H1 (cell line): ENCODE results near the gene TRIM59. TPM values are rescaled to one million over a fixed set of nuclear protein-coding genes. Genes with fewer than 3 reads are reported as not detected.

Experiments used
- CTCF ChIA-PET: fragments of 300-600 bp; sonication (Branson Sonifier 250); formaldehyde crosslinking; loops from one replicate; lab custom pipeline; 2021; ENCODE audit not compliant: partially characterized antibody; lab: Charles Lee
- POLR2A ChIA-PET: fragments of 300-600 bp; sonication (Branson Sonifier 250); formaldehyde crosslinking; loops from one replicate; lab custom pipeline; 2021; ENCODE audit warnings: inconsistent platforms; ENCODE audit not compliant: partially characterized antibody; lab: Charles Lee
- DNase-seq, 2 experiments: peaks; one replicate each; pipeline versions ENCODE4 v3.0.0 to v3.0.0-alpha.2; 2010 to 2022; ENCODE audit warnings: low spot score in 2 of 2, low read depth in 1 of 2, mixed read lengths in 1 of 2
- FAIRE-seq: peaks from 2 replicates; lab custom pipeline; 2011; peaks lifted over from hg19 to GRCh38; lab: Jason Lieb, UNC
- H2AFZ ChIP-seq: 2 replicates; pipeline ENCODE4 v1.8.1; 2012; ENCODE audit warnings: low read length, inconsistent platforms
- H2AK5ac ChIP-seq: 2 replicates; pipeline ENCODE4 v1.6.1; 2013; ENCODE audit warnings: low read depth, low read length
- H2BK120ac ChIP-seq: replicated peaks from 2 replicates; pipeline ENCODE3; 2013; ENCODE audit warnings: low read depth, low read length, inconsistent platforms
- H2BK12ac ChIP-seq: 2 replicates; pipeline ENCODE4 v1.6.1; 2013; ENCODE audit warnings: low read depth, low read length
- H2BK15ac ChIP-seq: 2 replicates; pipeline ENCODE4 v1.6.1; 2013; ENCODE audit warnings: low read length
- H2BK20ac ChIP-seq: 2 replicates; pipeline ENCODE4 v1.6.1; 2013; ENCODE audit warnings: low read length
- H2BK5ac ChIP-seq: 2 replicates; pipeline ENCODE4 v1.6.1; 2013; ENCODE audit warnings: low read depth, low read length
- H3K14ac ChIP-seq: 2 replicates; pipeline ENCODE4 v1.6.1; 2013; ENCODE audit warnings: inconsistent platforms; ENCODE audit not compliant: insufficient read length
- H3K18ac ChIP-seq: 2 replicates; pipeline ENCODE4 v1.6.1; 2013; ENCODE audit warnings: low read length; ENCODE audit errors: extremely low read depth
- H3K23ac ChIP-seq: 2 replicates; pipeline ENCODE4 v1.6.1; 2013; ENCODE audit warnings: inconsistent platforms; ENCODE audit not compliant: insufficient read length
- H3K23me2 ChIP-seq: 2 replicates; pipeline ENCODE4 v1.6.1; 2013; ENCODE audit warnings: low read depth, low read length
- H3K27ac ChIP-seq: 2 replicates; pipeline ENCODE4 v1.6.1; 2011; ENCODE audit warnings: low read depth, low read length, inconsistent platforms
- H3K27me3 ChIP-seq, 4 experiments: replicated peaks in 1 of 4; 1 replicate in 1 of 4; 2 replicates in 3 of 4; pipeline versions ENCODE4 v1.6.1 to v1.8.1; 2011 to 2013; ENCODE audit warnings: low read length in 3 of 4, mild to moderate bottlenecking in 3 of 4, inconsistent platforms in 2 of 4, mixed read lengths in 2 of 4, moderate library complexity in 1 of 4; ENCODE audit not compliant: control insufficient read depth in 3 of 4, insufficient read depth in 3 of 4; ENCODE audit errors: extremely low read depth in 1 of 4
- H3K36me3 ChIP-seq, 4 experiments: 2 replicates each; pipeline versions ENCODE4 v1.6.1 to v1.8.1; 2011 to 2013; ENCODE audit warnings: mild to moderate bottlenecking in 4 of 4, low read length in 3 of 4, moderate library complexity in 2 of 4, control low read depth in 1 of 4, inconsistent platforms in 1 of 4; ENCODE audit not compliant: insufficient read depth in 4 of 4, control insufficient read depth in 2 of 4
- H3K4ac ChIP-seq: replicated peaks from 2 replicates; pipeline ENCODE3; 2013; ENCODE audit warnings: low read length, low read depth, mixed read lengths, inconsistent platforms; ENCODE audit not compliant: insufficient read length
- H3K4me1 ChIP-seq, 4 experiments: replicated peaks in 1 of 4; 1 replicate in 1 of 4; 2 replicates in 3 of 4; pipeline versions ENCODE4 v1.6.1 to v1.8.1; 2011 to 2013; ENCODE audit warnings: low read length in 3 of 4, inconsistent platforms in 2 of 4, mixed read lengths in 1 of 4; ENCODE audit not compliant: insufficient read depth in 4 of 4, control insufficient read depth in 3 of 4
- H3K4me2 ChIP-seq, 2 experiments: 2 replicates each; pipeline versions ENCODE4 v1.6.1 to v1.8.1; 2011 to 2013; ENCODE audit warnings: low read depth in 2 of 2, low read length in 2 of 2, control low read depth in 1 of 2, inconsistent platforms in 1 of 2, mild to moderate bottlenecking in 1 of 2; ENCODE audit not compliant: insufficient read depth in 1 of 2
- H3K4me3 ChIP-seq, 4 experiments: fragments of 200-600, 300-600 bp in 1 of 4; sonication (generic), shearing (Covaris generic), sonication (Bioruptor Twin) in 1 of 4; 2 replicates each; pipeline versions ENCODE4 v1.5.1 to v1.8.1; 2011 to 2016; ENCODE audit warnings: low read length in 4 of 4, low read depth in 3 of 4, control low read depth in 2 of 4, inconsistent platforms in 2 of 4, mild to moderate bottlenecking in 2 of 4, mixed read lengths in 1 of 4, moderate library complexity in 1 of 4; ENCODE audit not compliant: insufficient read depth in 2 of 4; ENCODE audit errors: extremely low read depth in 1 of 4
- H3K56ac ChIP-seq: replicated peaks from 2 replicates; pipeline ENCODE3; 2013; ENCODE audit warnings: low read depth, mild to moderate bottlenecking, mixed read lengths, low read length, inconsistent platforms; ENCODE audit not compliant: insufficient read length
- H3K79me1 ChIP-seq: 2 replicates; pipeline ENCODE4 v1.6.1; 2013; ENCODE audit warnings: low read depth, low read length, control low read depth
- H3K79me2 ChIP-seq, 2 experiments: 2 replicates each; pipeline versions ENCODE4 v1.6.1 to v1.8.1; 2012 to 2013; ENCODE audit warnings: low read length in 2 of 2, mild to moderate bottlenecking in 2 of 2, inconsistent platforms in 1 of 2; ENCODE audit not compliant: insufficient read depth in 2 of 2, control insufficient read depth in 1 of 2
- H3K9ac ChIP-seq, 4 experiments: replicated peaks in 1 of 4; 1 replicate in 1 of 4; 2 replicates in 3 of 4; pipeline versions ENCODE4 v1.6.1 to v1.8.1; 2011 to 2013; ENCODE audit warnings: low read depth in 3 of 4, low read length in 3 of 4, control low read depth in 2 of 4, mild to moderate bottlenecking in 2 of 4, moderate library complexity in 2 of 4, inconsistent platforms in 1 of 4; ENCODE audit errors: extremely low read depth in 1 of 4
- H3K9me3 ChIP-seq, 2 experiments: 2 replicates each; pipeline versions ENCODE4 v1.6.1 to v1.8.1; 2012 to 2013; ENCODE audit warnings: mild to moderate bottlenecking in 2 of 2, moderate library complexity in 2 of 2, control low read depth in 1 of 2, inconsistent platforms in 1 of 2, low read depth in 1 of 2, low read length in 1 of 2, mixed read lengths in 1 of 2; ENCODE audit not compliant: insufficient read depth in 2 of 2
- H4K20me1 ChIP-seq, 2 experiments: replicated peaks in 1 of 2; 2 replicates each; pipeline versions ENCODE3 to v1.8.1; 2011 to 2013; ENCODE audit warnings: inconsistent platforms in 2 of 2, low read length in 2 of 2, mild to moderate bottlenecking in 1 of 2; ENCODE audit not compliant: insufficient read depth in 2 of 2, control insufficient read depth in 1 of 2
- H4K5ac ChIP-seq: 2 replicates; pipeline ENCODE4 v1.6.1; 2013; ENCODE audit warnings: low read length, low read depth, mixed read lengths, inconsistent platforms; ENCODE audit not compliant: insufficient read length
- H4K8ac ChIP-seq: 2 replicates; pipeline ENCODE4 v1.8.0; 2013; ENCODE audit warnings: mild to moderate bottlenecking, moderate library complexity, low read length, inconsistent platforms; ENCODE audit not compliant: insufficient read depth; ENCODE audit errors: extremely low read depth
- H4K91ac ChIP-seq: replicated peaks from 2 replicates; pipeline ENCODE3; 2013; ENCODE audit warnings: low read length, mixed read lengths, inconsistent platforms; ENCODE audit not compliant: insufficient read length
- BRCA1 ChIP-seq: IDR thresholded peaks from 2 replicates; pipeline ENCODE4 v1.6.1; 2012; ENCODE audit warnings: low read depth, low read length, improper control_type of control experiment
- CHD1 ChIP-seq: IDR thresholded peaks from 2 replicates; pipeline ENCODE4 v1.6.1; 2012; ENCODE audit warnings: low read depth, low read length, improper control_type of control experiment
- GABPA ChIP-seq: IDR thresholded peaks from 2 replicates; pipeline ENCODE4 v1.6.1; 2011; ENCODE audit warnings: mild to moderate bottlenecking, low read length, moderate library complexity, borderline replicate concordance; ENCODE audit not compliant: insufficient read depth
- polyA plus RNA-seq, 7 experiments: library from polyadenylated mRNA; depleted of rRNA in 3 of 7; stranded (reverse) in 5 of 7; unstranded in 2 of 7; fragments of >200 nt in 5 of 7; fragments of 200-250 nt in 2 of 7; gene quantifications; 1 replicate in 5 of 7; 2 replicates in 1 of 7; 4 replicates in 1 of 7; pipeline versions ENCODE4 v1.2.1 to v1.2.3, GENCODE V29; 2011 to 2013; ENCODE audit warnings: missing spikeins in 2 of 7, mixed read lengths in 2 of 7
- total RNA-seq: library from RNA; stranded (reverse); fragmentation: NEBNext Ultra II Directional; extraction: Animal tissue kit (Norgen Biotek cat#: 25700); gene quantifications from 2 replicates; pipeline ENCODE4 v1.2.1, GENCODE V29; 2021

TRIM59 gene
- total and polyA plus RNA-seq, 2 of the 8 experiments (the other 6 are each of a cell fraction or from before 2014, with no cell fraction given) = 11.6 to 53.4 TPM

GRCh38 chr3:160392798-160393197, 56.8 kb downstream of the TRIM59 start:
- Histone ChIP-seq H2AK5ac (no peak overlapping the region), H3K14ac (no peak overlapping the region), H3K79me2 (peaks cover 0 to 32% of the 10 kb centered on the region in 2 experiments; a peak in 2 of 4 replicates), H4K20me1 (peaks cover 0 to 1% of the 10 kb centered on the region in 2 experiments), H2BK5ac (no peak overlapping the region), H2BK20ac (no peak overlapping the region), H3K79me1 (peaks cover 2% of the 10 kb centered on the region; the same call in 1 of the 2 replicates), H3K23ac (no peak overlapping the region), H3K18ac (no peak overlapping the region), H3K4me3 (no peak overlapping the region), H3K27ac (no peak overlapping the region), H4K5ac (no peak overlapping the region), H3K4me2 (no peak overlapping the region), H3K56ac (no peak overlapping the region), H2BK12ac (no peak overlapping the region), H3K23me2 (no peaks in the 10 kb centered on the region), H3K4me1 (no peaks in the 10 kb centered on the region), H2AFZ (no peak overlapping the region), H4K91ac (no peak overlapping the region), H2BK120ac (no peak overlapping the region), H3K4ac (no peak overlapping the region), H3K36me3 (no peaks in the 10 kb centered on the region), H3K9ac (no peak overlapping the region), H4K8ac (no peak overlapping the region), H2BK15ac (no peak overlapping the region), H3K27me3 (no peaks in the 10 kb centered on the region), H3K9me3 (no peaks in the 10 kb centered on the region)
- ChIA-PET POLR2A (no interaction called here), CTCF (no interaction called here)
- TF ChIP-seq BRCA1 (no peak), GABPA (no peak), CHD1 (no peak)
- DNase-seq (no peak), FAIRE-seq (no peak)
